Amniotic stem cell (primary cell): ENCODE results near the gene CHGA.

Experiments used
- DNase-seq: peaks from one replicate; lab custom pipeline; 2025; lab: John Stamatoyannopoulos, UW

The CHGA gene

GRCh38 chr14:92961567-92961855 is 38.6 kb downstream of the CHGA start:
- no peak for DNase-seq

GRCh38 chr14:92962031-92962830 is 39.3 kb downstream of the CHGA start:
- no peak for DNase-seq

- no peak for DNase-seq
Measured at GRCh38 chr14:92962831-92963095, 39.8 kb downstream of the CHGA start.

GRCh38 chr14:92963301-92964123 is 40.6 kb downstream of the CHGA start:
- DNase-seq, result no peak

GRCh38 chr14:92964124-92965109 is 41.5 kb downstream of the CHGA start:
- DNase-seq, result no peak

GRCh38 chr14:92965281-92965680 is 42.3 kb downstream of the CHGA start:
- no peak for DNase-seq

- DNase-seq, result no peak
Measured at GRCh38 chr14:92967346-92967926, 44.5 kb downstream of the CHGA start.

- DNase-seq, result no peak
Measured at GRCh38 chr14:92968291-92969020, 45.5 kb downstream of the CHGA start.

GRCh38 chr14:92969430-92969829 is 46.5 kb downstream of the CHGA start:
- no peak for DNase-seq

GRCh38 chr14:92969871-92970270 is 46.9 kb downstream of the CHGA start:
- no peak for DNase-seq

GRCh38 chr14:92970271-92970670 is 47.3 kb downstream of the CHGA start:
- no peak for DNase-seq

GRCh38 chr14:92971601-92972180 is 48.7 kb downstream of the CHGA start:
- DNase-seq, result no peak

- no peak for DNase-seq
Measured at GRCh38 chr14:92973261-92973797, 50.4 kb downstream of the CHGA start.

GRCh38 chr14:92973798-92974372 is 50.9 kb downstream of the CHGA start:
- DNase-seq, result no peak

- DNase-seq, result no peak
Measured at GRCh38 chr14:92974541-92975345, 51.8 kb downstream of the CHGA start.

GRCh38 chr14:92976268-92976667 is 53.3 kb downstream of the CHGA start:
- no peak for DNase-seq

GRCh38 chr14:92978229-92979021 is 55.5 kb downstream of the CHGA start:
- DNase-seq, result no peak

- DNase-seq, result no peak
Measured at GRCh38 chr14:92980866-92981265, 57.9 kb downstream of the CHGA start.

GRCh38 chr14:92981726-92982125 is 58.8 kb downstream of the CHGA start:
- DNase-seq, result no peak
